ENCODE measurements around the gene RAB6A. TPM values are rescaled to one million over a fixed set of nuclear protein-coding genes. Genes with fewer than 3 reads are reported as not detected.
"Not testable (repeated sequence)": the region's sequence is repeated elsewhere in the genome, so short reads cannot be mapped to it uniquely, and the experiment has no call there.

The RAB6A gene
- polyA plus RNA-seq, 1 experiment, result 153 TPM

DNA sequence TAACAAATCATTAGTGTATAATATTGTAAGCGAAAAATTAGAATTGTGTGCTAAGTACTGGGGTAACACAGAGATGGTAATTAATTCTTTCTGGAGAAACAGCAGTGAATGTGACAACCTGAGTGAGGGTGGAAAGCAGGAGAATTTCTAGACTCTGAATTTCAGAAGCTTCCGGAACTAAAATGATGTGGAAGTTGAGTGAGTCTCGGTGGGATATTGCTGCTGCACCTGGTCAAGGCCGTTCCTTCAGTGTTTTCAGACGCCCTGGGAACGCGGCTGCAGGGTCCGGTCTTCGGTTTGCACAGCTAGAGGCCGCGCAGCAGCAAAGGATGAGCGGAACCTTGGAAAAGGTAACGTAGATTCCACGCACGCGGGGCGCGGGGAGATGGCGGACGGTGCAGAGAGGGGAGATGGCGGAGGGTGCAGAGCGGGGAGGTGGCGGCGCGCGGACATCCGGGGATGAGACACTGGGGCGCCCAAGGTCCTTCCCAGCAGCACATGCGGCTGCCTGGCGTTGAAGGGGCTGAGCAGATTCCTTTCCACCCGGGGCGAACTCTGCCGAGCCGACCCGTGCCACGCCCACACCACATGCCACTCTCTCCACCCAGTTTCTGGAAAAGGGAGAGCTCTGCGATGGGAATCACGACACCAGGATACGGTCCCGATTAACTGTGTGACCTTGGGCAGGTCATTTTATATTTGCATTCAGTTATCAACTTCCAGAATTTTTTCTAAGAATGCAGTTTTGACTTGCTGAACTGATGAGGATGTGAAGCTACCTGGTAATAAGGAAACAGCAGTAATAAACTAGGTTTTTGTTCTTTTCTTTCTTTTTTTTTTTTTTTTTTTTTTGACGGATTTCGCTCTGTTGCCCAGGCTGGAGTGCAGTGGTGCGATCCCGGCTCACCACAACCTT is 27.0 kb upstream of the RAB6A start, which contains the start of gene MRPL48:
TSS of gene MRPL48 (plus strand) at position 232 of the 916 bp plus-strand sequence. CDS start at position 330, 98 bp downstream.
- TF ChIP-seq CTCF (IDR thresholded peaks at IDR 0.05; ENCODE audit: low read depth, low read length), result no peak
- Histone ChIP-seq H3K27ac (ENCODE audit: low read depth, low read length) (peak within 1 kb of the TSS; percentile 89), H3K27me3 (ENCODE audit: control insufficient read depth, insufficient read depth, low read length) (no peaks in the 10 kb centered on the region), H3K4me3 (ENCODE audit: low read depth, low read length) (peak within 1 kb of the TSS; percentile 93), H3K9me3 (ENCODE audit: control insufficient read depth, insufficient read depth, low read length) (no peaks in the 10 kb centered on the region)
- ChIA-PET CTCF (interaction anchor here (0.7 kb wide), 1 partner anchor 309 kb away, joined by 4 read pairs; no protein-coding TSS in a partner anchor), POLR2A (interaction anchor here (0.5 to 2.2 kb wide), 15 partner anchors 9 to 1437 kb away, joined by 3 to 29 read pairs (median 5); partner anchors contain the start of genes C2CD3, PPME1 and RAB6A)
- peak; percentile 84 for DNase-seq (ENCODE audit: low read depth, low spot score)

GRCh38 chr11:73787051-73787642 is 26.3 kb upstream of the RAB6A start:
- CTCF ChIA-PET, result no interaction called here
- peak overlapping the region; percentile 93 for H3K4me3 ChIP-seq (ENCODE audit: low read depth, low read length)
- POLR2A ChIA-PET, result interaction anchor here (0.5 to 2.2 kb wide), 8 partner anchors 8 to 131 kb away, joined by 3 to 29 read pairs (median 5); partner anchors contain the start of gene RAB6A
- H3K27me3 ChIP-seq (ENCODE audit: control insufficient read depth, insufficient read depth, low read length), result no peaks in the 10 kb centered on the region
- no peak for TF ChIP-seq CTCF (IDR thresholded peaks at IDR 0.05; ENCODE audit: low read depth, low read length)
- H3K27ac ChIP-seq (ENCODE audit: low read depth, low read length), result peak overlapping the region; percentile 89
- no peaks in the 10 kb centered on the region for H3K9me3 ChIP-seq (ENCODE audit: control insufficient read depth, insufficient read depth, low read length)
- no peak for DNase-seq (ENCODE audit: low read depth, low spot score)

DNA sequence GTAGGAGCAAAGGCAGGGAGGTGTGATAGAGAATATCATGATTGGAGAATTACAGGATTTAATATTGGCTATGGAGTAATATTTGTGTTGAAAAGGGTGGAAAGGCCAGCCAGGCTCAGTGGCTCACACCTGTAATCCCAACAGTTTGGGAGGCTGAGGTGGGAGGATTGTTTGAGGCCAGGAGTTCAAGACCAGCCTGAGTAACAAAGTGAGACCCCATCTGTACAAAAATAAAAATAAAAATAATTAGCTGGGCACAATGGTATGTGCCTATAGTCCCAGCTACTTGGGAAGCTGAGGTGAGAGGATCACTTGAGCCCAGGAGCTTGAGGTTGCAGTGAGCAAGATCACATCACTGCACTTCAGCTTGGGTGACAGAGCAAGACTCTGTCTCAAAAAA is 24.6 kb upstream of the RAB6A start:
- CTCF ChIA-PET, result interaction anchor here (0.6 kb wide), 1 partner anchor 353 kb away, joined by 4 read pairs; no protein-coding TSS in a partner anchor
- H3K27me3 ChIP-seq (ENCODE audit: control insufficient read depth, insufficient read depth, low read length); H3K9me3 ChIP-seq (ENCODE audit: control insufficient read depth, insufficient read depth, low read length); DNase-seq (ENCODE audit: low read depth, low spot score); H3K4me3 ChIP-seq (ENCODE audit: low read depth, low read length); H3K27ac ChIP-seq (ENCODE audit: low read depth, low read length): not testable (repeated sequence)
- POLR2A ChIA-PET, result interaction anchor here (0.6 kb wide), 1 partner anchor 1008 kb away, joined by 4 read pairs; no protein-coding TSS in a partner anchor

DNA sequence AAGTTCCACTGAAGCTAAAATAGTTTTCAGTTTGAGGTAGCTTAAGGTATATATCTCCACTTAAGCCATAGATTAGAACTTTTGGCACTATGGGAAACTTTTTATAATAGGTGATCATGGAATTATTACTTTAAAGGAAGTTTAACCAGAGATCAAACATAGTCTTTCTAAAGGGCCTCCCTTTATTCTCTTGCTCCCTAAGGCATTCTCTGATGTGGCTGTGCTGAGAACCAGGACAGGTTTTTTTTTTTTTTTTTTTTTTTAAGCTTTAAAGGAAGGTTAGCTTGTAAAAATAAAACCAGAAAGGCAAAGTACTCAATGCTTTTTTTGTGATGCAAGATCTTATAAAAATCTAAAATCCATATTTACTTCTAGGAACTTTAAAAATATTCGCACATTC is 23.9 kb upstream of the RAB6A start:
- TF ChIP-seq CTCF (IDR thresholded peaks at IDR 0.05; ENCODE audit: low read depth, low read length), result no peak
- no peaks in the 10 kb centered on the region for H3K9me3 ChIP-seq (ENCODE audit: control insufficient read depth, insufficient read depth, low read length)
- H3K27ac ChIP-seq (ENCODE audit: low read depth, low read length), result no peak overlapping the region
- H3K27me3 ChIP-seq (ENCODE audit: control insufficient read depth, insufficient read depth, low read length), result no peaks in the 10 kb centered on the region
- CTCF ChIA-PET, result no interaction called here
- POLR2A ChIA-PET, result no interaction called here
- DNase-seq (ENCODE audit: low read depth, low spot score), result no peak
- H3K4me3 ChIP-seq (ENCODE audit: low read depth, low read length), result no peak overlapping the region

DNA sequence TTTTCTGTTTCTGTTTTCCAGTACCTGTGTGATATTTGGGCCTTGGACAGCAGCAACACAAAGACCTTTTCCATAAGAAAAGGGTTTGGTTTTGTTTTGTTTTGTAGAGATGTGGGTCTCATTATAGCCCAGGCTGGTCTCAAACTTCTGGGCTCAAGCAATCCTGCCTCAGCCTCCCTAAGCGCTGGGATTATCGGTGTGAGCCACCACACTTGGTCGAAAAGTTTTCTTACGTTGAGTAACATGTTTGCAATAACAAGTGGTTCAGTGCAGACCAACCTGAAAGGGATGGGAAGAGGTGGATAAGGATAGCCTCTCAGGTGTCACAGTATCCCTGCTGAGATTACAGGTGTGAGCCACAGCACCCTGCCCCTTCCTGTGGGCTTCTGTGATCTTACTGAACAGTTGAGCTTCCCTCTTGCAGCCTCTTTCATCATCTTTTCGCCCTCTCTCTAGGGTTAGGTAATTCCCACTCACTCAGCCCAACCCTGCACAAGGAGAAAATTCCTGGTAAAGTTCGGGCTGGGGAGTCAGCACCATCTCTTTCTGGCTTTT is 23.3 kb upstream of the RAB6A start:
- ChIA-PET CTCF (no interaction called here), POLR2A (no interaction called here)
- H3K27me3 ChIP-seq (ENCODE audit: control insufficient read depth, insufficient read depth, low read length), result no peaks in the 10 kb centered on the region
- TF ChIP-seq CTCF (IDR thresholded peaks at IDR 0.05; ENCODE audit: low read depth, low read length), result no peak
- no peak for DNase-seq (ENCODE audit: low read depth, low spot score)
- H3K4me3 ChIP-seq (ENCODE audit: low read depth, low read length), result no peak overlapping the region
- no peaks in the 10 kb centered on the region for H3K9me3 ChIP-seq (ENCODE audit: control insufficient read depth, insufficient read depth, low read length)
- H3K27ac ChIP-seq (ENCODE audit: low read depth, low read length), result no peak overlapping the region

Data from AG04450 (cell line).